Body of pancreas (tissue), 4 donors: ENCODE measurements around the gene RALGPS2.

Experiments used
- CTCF ChIP-seq, 7 experiments: fragments of 450-650 bp in 4 of 7; fragments of 200-600 bp in 3 of 7; sonication (generic) in 3 of 7; IDR thresholded peaks; one replicate each; pipeline ENCODE4 v1.5.1; 2016 to 2019; ENCODE audit warnings: antibody characterized with exemption in 7 of 7
- POLR2A ChIP-seq, 3 donors: fragments of 450-650 bp; IDR thresholded peaks; one replicate each; pipeline ENCODE4 v1.6.1; 2016; ENCODE audit warnings: antibody characterized with exemption in 3 of 3, mild to moderate bottlenecking in 2 of 3

- TF ChIP-seq CTCF (IDR thresholded peaks at IDR 0.05): no peak
- no peak for TF ChIP-seq POLR2A (IDR thresholded peaks at IDR 0.05)
These were observed 214.5 kb downstream of the RALGPS2 start for GRCh38 chr1:178939338-178940067.
